ENCODE data around the gene ETS2. TPM values are rescaled to one million over a fixed set of nuclear protein-coding genes. Genes with fewer than 3 reads are reported as not detected.
"Not testable (repeated sequence)": the region's sequence is repeated elsewhere in the genome, so short reads cannot be mapped to it uniquely, and the experiment has no call there.

The ETS2 gene
- total RNA-seq, 1 experiment from 2014 or later, result 127 TPM

DNA sequence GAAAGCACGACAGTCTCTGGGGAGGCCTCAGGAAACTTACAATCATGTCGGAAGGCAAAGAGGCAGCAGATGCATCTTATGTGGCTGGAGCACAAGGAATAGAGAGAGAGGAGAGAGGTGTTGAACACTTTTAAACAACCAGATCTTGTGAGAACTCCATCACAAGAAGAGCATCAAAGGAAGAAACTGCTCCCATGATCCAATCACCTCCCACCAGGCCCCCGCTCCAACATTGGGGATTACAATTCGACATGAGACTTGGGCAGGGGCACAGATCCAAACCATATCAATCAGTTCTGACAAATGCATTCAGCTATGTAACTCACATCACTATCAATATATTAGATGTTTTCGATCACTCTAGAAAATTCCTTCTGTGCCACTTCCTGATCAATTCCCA is 37.6 kb downstream of the ETS2 start:
- ATAC-seq, result no peak
- DNase-seq, result no peak
- Histone ChIP-seq H4K20me1 (ENCODE audit: low read length) (no peaks in the 10 kb centered on the region), H3K4me3 (ENCODE audit: low read length) (no peak overlapping the region), H3F3A (ENCODE audit: low read length, unreplicated experiment) (peaks cover 12% of the 10 kb centered on the region), H3K9ac (ENCODE audit: low read length) (no peak overlapping the region), H3K27ac (ENCODE audit: low read length) (no peak overlapping the region), H3K4me2 (ENCODE audit: low read length) (no peak overlapping the region), H3K79me2 (ENCODE audit: low read length) (no peaks in the 10 kb centered on the region), H3K4me1 (ENCODE audit: insufficient read depth, low read length) (peaks cover 39% of the 10 kb centered on the region), H2AFZ (ENCODE audit: low read length) (no peak overlapping the region), H3K36me3 (ENCODE audit: low read depth, low read length) (no peaks in the 10 kb centered on the region), H3K9me2 (replicated peaks; ENCODE audit: low read length) (no peaks in the 10 kb centered on the region), H3K9me3 (ENCODE audit: low read length) (no peaks in the 10 kb centered on the region), H3K27me3 (ENCODE audit: low read length) (no peaks in the 10 kb centered on the region)
- TF ChIP-seq CTCF (conservative IDR thresholded peaks at IDR 0.05; ENCODE audit: low read depth, low read length) (no peak), EZH2 (IDR thresholded peaks at IDR 0.05; ENCODE audit: low read length, unreplicated experiment) (no peak), EZH2phosphoT487 (IDR thresholded peaks at IDR 0.05; ENCODE audit: borderline replicate concordance, low read length) (no peak)
- intact Hi-C loops (cut with micrococcal nuclease), result no loop called here
- POLR2A ChIA-PET (ENCODE audit: unreplicated experiment), result no interaction called here
- CTCF ChIA-PET, result no interaction called here
- no TSS peak for BruUV-seq (replicated peaks)

DNA sequence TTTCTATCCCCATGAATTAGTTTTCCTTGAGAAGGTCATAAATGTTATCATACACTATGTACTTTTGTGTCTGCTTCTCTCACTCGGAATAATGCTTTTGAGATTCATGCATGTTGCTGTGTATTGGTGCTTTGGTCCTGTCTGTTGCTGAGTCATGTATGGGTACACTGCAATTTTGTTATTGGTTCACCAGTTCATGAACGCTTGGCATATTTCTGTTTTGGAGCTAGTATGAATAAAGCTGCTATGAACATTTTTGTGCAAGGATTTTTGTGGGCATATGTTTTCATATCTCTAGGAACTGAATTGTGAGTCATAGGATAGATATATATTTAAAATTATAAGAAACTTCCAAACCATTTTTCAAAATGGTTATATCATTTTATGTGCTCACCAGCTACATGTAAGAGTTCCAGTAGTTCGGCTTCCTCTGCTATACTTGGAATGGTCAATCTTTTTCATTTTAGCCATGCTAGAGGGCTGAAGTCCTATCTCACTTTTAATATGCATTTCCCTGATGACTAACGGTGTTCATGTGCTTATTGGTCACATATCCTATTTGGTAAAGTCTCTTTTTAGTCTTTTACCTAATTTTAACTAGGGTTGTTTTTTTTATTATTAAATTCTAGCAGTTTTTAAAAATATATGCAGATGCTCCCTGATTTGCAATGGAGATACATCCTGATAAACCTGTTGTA is 38.2 kb downstream of the ETS2 start:
- no peaks in the 10 kb centered on the region for H3K9me3 ChIP-seq (ENCODE audit: low read length)
- H3K4me3 ChIP-seq (ENCODE audit: low read length), result no peak overlapping the region
- ATAC-seq, result no peak; the same call in 1 of the 2 replicates
- no peaks in the 10 kb centered on the region for H3K79me2 ChIP-seq (ENCODE audit: low read length)
- peaks cover 9% of the 10 kb centered on the region for H3F3A ChIP-seq (ENCODE audit: low read length, unreplicated experiment)
- TF ChIP-seq EZH2phosphoT487 (IDR thresholded peaks at IDR 0.05; ENCODE audit: borderline replicate concordance, low read length), result no peak
- TF ChIP-seq CTCF (conservative IDR thresholded peaks at IDR 0.05; ENCODE audit: low read depth, low read length), result no peak
- no peak for TF ChIP-seq EZH2 (IDR thresholded peaks at IDR 0.05; ENCODE audit: low read length, unreplicated experiment)
- no peak overlapping the region for H2AFZ ChIP-seq (ENCODE audit: low read length)
- H3K27me3 ChIP-seq (ENCODE audit: low read length), result no peaks in the 10 kb centered on the region
- ChIA-PET POLR2A (ENCODE audit: unreplicated experiment) (no interaction called here), CTCF (no interaction called here)
- H3K4me2 ChIP-seq (ENCODE audit: low read length), result no peak overlapping the region
- H3K27ac ChIP-seq (ENCODE audit: low read length), result 0 out of 2 replicates have a peak overlapping the region, but pooled peaks have one; percentile 0
- no TSS peak for BruUV-seq (replicated peaks)
- peak; percentile 45 for DNase-seq
- H4K20me1 ChIP-seq (ENCODE audit: low read length), result no peaks in the 10 kb centered on the region
- no peak overlapping the region for H3K9ac ChIP-seq (ENCODE audit: low read length)
- H3K4me1 ChIP-seq (ENCODE audit: insufficient read depth, low read length), result peaks cover 34% of the 10 kb centered on the region
- no peaks in the 10 kb centered on the region for H3K36me3 ChIP-seq (ENCODE audit: low read depth, low read length)
- H3K9me2 ChIP-seq (replicated peaks; ENCODE audit: low read length), result no peaks in the 10 kb centered on the region
- intact Hi-C loops (cut with micrococcal nuclease), result no loop called here

GRCh38 chr21:38845374-38845773 is 39.6 kb downstream of the ETS2 start:
- ATAC-seq; DNase-seq; H3K27ac ChIP-seq (ENCODE audit: low read length); H3K36me3 ChIP-seq (ENCODE audit: low read depth, low read length); H3F3A ChIP-seq (ENCODE audit: low read length, unreplicated experiment); BruUV-seq (replicated peaks); H3K9ac ChIP-seq (ENCODE audit: low read length); CTCF ChIA-PET; H3K4me3 ChIP-seq (ENCODE audit: low read length); H4K20me1 ChIP-seq (ENCODE audit: low read length); H2AFZ ChIP-seq (ENCODE audit: low read length); intact Hi-C loops (cut with micrococcal nuclease); H3K27me3 ChIP-seq (ENCODE audit: low read length); H3K9me3 ChIP-seq (ENCODE audit: low read length); H3K4me2 ChIP-seq (ENCODE audit: low read length); POLR2A ChIA-PET (ENCODE audit: unreplicated experiment); H3K79me2 ChIP-seq (ENCODE audit: low read length); H3K9me2 ChIP-seq (replicated peaks; ENCODE audit: low read length): not testable (repeated sequence)
- peaks cover 21% of the 10 kb centered on the region for H3K4me1 ChIP-seq (ENCODE audit: insufficient read depth, low read length)
